ENCODE measurements around the gene PHAX.
"Not testable (repeated sequence)": the region's sequence is repeated elsewhere in the genome, so short reads cannot be mapped to it uniquely, and the experiment has no call there.

Gene PHAX

GRCh38 chr5:126610160-126610559 is 9.4 kb downstream of the PHAX start:
- DNase-seq: no peak

GRCh38 chr5:126610616-126611015 is 9.9 kb downstream of the PHAX start:
- no peak for DNase-seq

GRCh38 chr5:126613941-126614592 is 13.3 kb downstream of the PHAX start:
- DNase-seq: no peak

GRCh38 chr5:126615286-126615685 is 14.5 kb downstream of the PHAX start:
- DNase-seq: no peak

GRCh38 chr5:126617603-126618002 is 16.9 kb downstream of the PHAX start:
- not testable (repeated sequence) for DNase-seq

GRCh38 chr5:126619781-126620180 is 19.0 kb downstream of the PHAX start:
- no peak for DNase-seq

- DNase-seq: peak; percentile 69
These were observed 23.8 kb downstream of the PHAX start for GRCh38 chr5:126624534-126624933.

GRCh38 chr5:126628102-126628501 is 27.4 kb downstream of the PHAX start:
- no peak for DNase-seq

- DNase-seq: no peak
These were observed 31.2 kb downstream of the PHAX start for GRCh38 chr5:126631920-126632319.

GRCh38 chr5:126633552-126633951 is 32.8 kb downstream of the PHAX start:
- no peak for DNase-seq

- DNase-seq: no peak
These were observed 34.8 kb downstream of the PHAX start for GRCh38 chr5:126635585-126635984.

- DNase-seq: no peak
These were observed 36.2 kb downstream of the PHAX start for GRCh38 chr5:126636956-126637355.

GRCh38 chr5:126640866-126641265 is 40.1 kb downstream of the PHAX start:
- no peak for DNase-seq

- DNase-seq: no peak
These were observed 40.6 kb downstream of the PHAX start for GRCh38 chr5:126641387-126641786.

- no peak for DNase-seq
These were observed 44.4 kb downstream of the PHAX start for GRCh38 chr5:126645132-126645531.

GRCh38 chr5:126647071-126647470 is 46.3 kb downstream of the PHAX start:
- DNase-seq: no peak

GRCh38 chr5:126648471-126648870 is 47.7 kb downstream of the PHAX start:
- DNase-seq: no peak

GRCh38 chr5:126649057-126649456 is 48.3 kb downstream of the PHAX start:
- not testable (repeated sequence) for DNase-seq

GRCh38 chr5:126649709-126650108 is 49.0 kb downstream of the PHAX start:
- not testable (repeated sequence) for DNase-seq

- no peak for DNase-seq
These were observed 49.7 kb downstream of the PHAX start for GRCh38 chr5:126650463-126650862.

- no peak for DNase-seq
These were observed 50.3 kb downstream of the PHAX start for GRCh38 chr5:126651013-126651577.

- DNase-seq: peak; percentile 23
These were observed 55.8 kb downstream of the PHAX start for GRCh38 chr5:126656401-126657007.

- DNase-seq: no peak
These were observed 57.8 kb downstream of the PHAX start for GRCh38 chr5:126658561-126658960.

GRCh38 chr5:126659805-126660482 is 59.2 kb downstream of the PHAX start:
- DNase-seq: peak; percentile 24
